ENCODE measurements around the gene FOXP1. TPM values are rescaled to one million over a fixed set of nuclear protein-coding genes. Genes with fewer than 3 reads are reported as not detected.

The FOXP1 gene
- total and polyA plus RNA-seq, 8 donors: 12.3 to 215 (median 117) TPM

DNA sequence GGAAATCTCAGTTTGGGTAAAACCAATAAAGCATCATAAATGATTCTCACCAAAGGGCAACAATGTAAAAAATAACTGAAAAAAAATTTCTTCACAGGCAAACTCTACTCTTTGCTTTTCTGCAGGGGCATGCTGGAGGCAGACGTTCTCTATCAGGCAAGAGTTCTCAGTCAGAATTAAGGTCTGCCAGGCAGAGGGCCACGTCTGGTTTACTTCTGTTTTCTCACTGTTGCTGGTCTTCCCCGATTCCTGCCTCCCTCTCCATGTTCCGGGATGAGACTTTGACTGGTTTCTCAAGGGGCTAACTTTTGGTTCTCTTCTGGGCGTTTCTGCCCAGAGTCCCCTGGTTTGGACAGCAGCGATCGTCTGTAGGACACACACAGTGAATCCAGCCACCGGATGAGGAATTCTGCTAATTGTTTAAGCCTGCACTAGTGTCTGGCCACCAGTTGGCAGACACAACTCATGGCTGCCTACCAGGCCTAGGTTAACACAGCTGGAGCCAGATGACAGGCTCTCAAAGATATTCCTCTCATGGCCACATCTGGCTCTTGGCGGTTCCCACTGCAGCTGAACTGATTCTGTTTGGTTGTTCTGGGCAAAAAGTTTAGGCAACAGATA lies 273.1 kb downstream of the FOXP1 start:
- H3K36me3 ChIP-seq: no peaks in the 10 kb centered on the region
- intact Hi-C loops (cut with DNase I; ENCODE audit: low total_unique reads): no loop called here
- no peak overlapping the region for H3K4me3 ChIP-seq
- no peak for TF ChIP-seq POLR2AphosphoS5 (IDR thresholded peaks at IDR 0.05)
- TF ChIP-seq CTCF (IDR thresholded peaks at IDR 0.05): no peak
- TF ChIP-seq EP300 (IDR thresholded peaks at IDR 0.05): no peak
- no peak for TF ChIP-seq POLR2A (IDR thresholded peaks at IDR 0.05)
- peak in 1 of 2 donors; percentile 49 for DNase-seq
- H3K9me3 ChIP-seq: no peaks in the 10 kb centered on the region
- no peaks in the 10 kb centered on the region for H3K27me3 ChIP-seq
- H3K27ac ChIP-seq: peak overlapping the region in 3 of 5 donors; percentile 4 to 52 (median 13)
- 68 to 84% (median 76%) methylated on average over 9 of the region's 9 CpGs for WGBS, 5 donors
- peaks cover 0 to 48% (median 25%) of the 10 kb centered on the region in 4 donors for H3K4me1 ChIP-seq

DNA sequence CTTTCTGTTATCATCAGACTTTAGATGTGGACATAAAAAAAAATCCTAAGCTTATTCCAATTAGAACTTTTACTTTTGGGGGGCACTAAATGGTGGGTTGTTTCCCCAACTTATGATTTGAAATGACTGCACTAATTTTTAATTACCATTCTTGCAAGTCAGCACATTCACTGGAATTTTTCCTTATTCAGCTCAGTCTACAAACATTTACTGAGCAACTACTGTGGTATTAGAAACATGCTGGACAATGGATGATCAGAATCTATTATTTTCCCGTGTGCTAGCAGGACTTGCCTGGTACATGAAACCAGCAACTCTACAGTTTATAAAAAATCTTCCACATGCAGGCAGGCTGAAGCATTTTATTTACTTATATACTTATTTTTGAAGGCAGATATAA lies 273.6 kb downstream of the FOXP1 start:
- H3K4me3 ChIP-seq: no peak overlapping the region
- no peaks in the 10 kb centered on the region for H3K27me3 ChIP-seq
- no peaks in the 10 kb centered on the region for H3K36me3 ChIP-seq
- H3K27ac ChIP-seq: peak overlapping the region in 1 of 5 donors; percentile 4
- intact Hi-C loops (cut with DNase I; ENCODE audit: low total_unique reads): no loop called here
- no peak for DNase-seq
- 50 to 77% (median 57%) methylated on average over 1 of the region's 1 CpG for WGBS, 5 donors
- H3K9me3 ChIP-seq: no peaks in the 10 kb centered on the region
- H3K4me1 ChIP-seq: peaks cover 0 to 49% (median 25%) of the 10 kb centered on the region in 4 donors
- TF ChIP-seq EP300 (IDR thresholded peaks at IDR 0.05) (no peak), CTCF (IDR thresholded peaks at IDR 0.05) (no peak), POLR2AphosphoS5 (IDR thresholded peaks at IDR 0.05) (no peak)

- Histone ChIP-seq H3K4me3 (no peak overlapping the region), H3K4me1 (peaks cover 0 to 54% (median 25%) of the 10 kb centered on the region in 4 donors), H3K27me3 (no peaks in the 10 kb centered on the region), H3K27ac (no peak overlapping the region), H3K36me3 (no peaks in the 10 kb centered on the region), H3K9me3 (no peaks in the 10 kb centered on the region)
- TF ChIP-seq POLR2A (IDR thresholded peaks at IDR 0.05) (no peak), POLR2AphosphoS5 (IDR thresholded peaks at IDR 0.05) (no peak), CTCF (IDR thresholded peaks at IDR 0.05) (no peak), EP300 (IDR thresholded peaks at IDR 0.05) (no peak)
- DNase-seq: no peak
- 71 to 82% (median 81%) methylated on average over 3 of the region's 3 CpGs for WGBS, 5 donors
- intact Hi-C loops (cut with DNase I; ENCODE audit: low total_unique reads): no loop called here
Measured at GRCh38 chr3:71309342-71309741, 274.2 kb downstream of the FOXP1 start.

- DNase-seq: no peak
- H3K27ac ChIP-seq: no peak overlapping the region
- H3K36me3 ChIP-seq: no peaks in the 10 kb centered on the region
- intact Hi-C loops (cut with DNase I; ENCODE audit: low total_unique reads): no loop called here
- WGBS, 5 donors: 85 to 87% (median 87%) methylated on average over 4 of the region's 4 CpGs
- H3K27me3 ChIP-seq: no peaks in the 10 kb centered on the region
- peaks cover 0 to 59% (median 28%) of the 10 kb centered on the region in 4 donors for H3K4me1 ChIP-seq
- H3K9me3 ChIP-seq: no peaks in the 10 kb centered on the region
- no peak overlapping the region for H3K4me3 ChIP-seq
- TF ChIP-seq CTCF (IDR thresholded peaks at IDR 0.05): no peak
- no peak for TF ChIP-seq EP300 (IDR thresholded peaks at IDR 0.05)
- TF ChIP-seq POLR2AphosphoS5 (IDR thresholded peaks at IDR 0.05): no peak
- no peak for TF ChIP-seq POLR2A (IDR thresholded peaks at IDR 0.05)
Measured at GRCh38 chr3:71308836-71309235, 274.7 kb downstream of the FOXP1 start.
